CD1c-positive myeloid dendritic cell (primary cell): ENCODE data around the gene ASB13.
"Not testable (repeated sequence)": the region's sequence is repeated elsewhere in the genome, so short reads cannot be mapped to it uniquely, and the experiment has no call there.

Experiments
- DNase-seq: peaks from one replicate; pipeline ENCODE4 v3.0.0-alpha.2; 2016; ENCODE audit errors: extremely low spot score

ASB13 gene

DNA sequence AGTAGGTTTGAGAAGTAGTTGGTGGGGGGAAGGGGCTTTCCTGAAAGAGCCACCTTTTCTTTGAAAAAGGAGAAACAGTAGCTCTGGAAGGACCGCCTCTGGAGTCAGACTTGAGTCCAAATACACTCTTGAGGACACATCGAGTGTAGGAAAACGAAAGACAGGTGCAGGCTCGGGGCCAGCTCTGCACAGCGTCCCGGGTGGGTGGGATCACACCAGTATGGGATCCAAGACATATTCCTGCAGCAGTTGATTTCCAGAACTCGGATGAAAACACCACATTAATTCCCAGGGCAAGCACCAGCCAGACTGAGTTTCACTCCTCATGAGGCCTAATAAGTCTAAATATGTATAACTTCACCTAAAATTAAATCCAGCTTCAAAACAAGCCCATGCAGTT is 61.4 kb downstream of the ASB13 start:
- DNase-seq = no peak

DNA sequence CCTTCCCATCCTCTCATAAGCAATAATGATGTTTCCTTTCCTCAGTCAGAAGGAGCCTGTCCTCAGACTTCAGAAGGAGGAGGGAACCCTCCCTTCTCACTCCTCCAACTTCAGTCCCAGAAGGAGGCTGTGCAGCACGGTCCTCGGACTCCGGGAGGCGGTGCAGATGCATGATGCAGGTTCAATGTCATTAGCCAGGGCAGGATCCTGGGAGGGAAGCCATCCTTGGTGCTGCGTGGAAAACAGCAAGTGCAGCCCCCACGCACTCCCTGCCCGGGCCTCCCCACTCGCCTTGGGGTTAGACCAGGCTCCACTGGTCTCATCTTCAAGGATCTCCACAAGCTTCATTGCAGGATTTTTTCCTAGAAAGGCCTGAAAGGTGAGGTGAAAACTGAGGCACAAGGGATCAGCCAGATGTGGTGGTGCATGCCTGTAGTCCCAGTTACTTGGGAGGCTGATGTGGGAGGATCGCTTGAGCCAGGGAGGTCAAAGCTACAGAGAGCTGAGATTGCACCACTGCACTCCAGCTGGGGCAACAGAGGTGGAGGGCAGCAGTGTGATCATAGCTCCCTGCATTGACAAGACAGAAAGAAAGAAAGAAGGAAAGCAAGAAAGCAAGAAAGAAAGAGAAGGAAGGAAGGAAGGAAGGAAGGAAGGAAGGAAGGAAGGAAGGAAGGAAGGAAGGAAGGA is 62.0 kb downstream of the ASB13 start:
- no peak for DNase-seq

DNA sequence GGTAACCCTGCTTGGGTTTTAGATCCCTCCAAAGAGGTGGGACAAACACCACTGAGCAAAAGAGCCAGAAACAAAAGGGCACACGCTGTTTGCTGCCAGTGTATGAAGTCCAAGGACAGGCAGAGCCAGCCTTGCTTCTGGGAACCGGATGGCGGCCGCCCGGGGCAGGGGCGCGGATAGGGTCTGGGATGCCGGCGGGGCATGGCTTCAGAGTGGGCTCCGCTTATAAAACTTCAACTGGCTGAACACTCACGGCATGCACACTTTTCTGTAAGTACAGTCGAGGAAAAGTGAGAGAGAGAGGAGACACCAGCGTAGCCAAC is 62.6 kb downstream of the ASB13 start:
- DNase-seq = no peak

DNA sequence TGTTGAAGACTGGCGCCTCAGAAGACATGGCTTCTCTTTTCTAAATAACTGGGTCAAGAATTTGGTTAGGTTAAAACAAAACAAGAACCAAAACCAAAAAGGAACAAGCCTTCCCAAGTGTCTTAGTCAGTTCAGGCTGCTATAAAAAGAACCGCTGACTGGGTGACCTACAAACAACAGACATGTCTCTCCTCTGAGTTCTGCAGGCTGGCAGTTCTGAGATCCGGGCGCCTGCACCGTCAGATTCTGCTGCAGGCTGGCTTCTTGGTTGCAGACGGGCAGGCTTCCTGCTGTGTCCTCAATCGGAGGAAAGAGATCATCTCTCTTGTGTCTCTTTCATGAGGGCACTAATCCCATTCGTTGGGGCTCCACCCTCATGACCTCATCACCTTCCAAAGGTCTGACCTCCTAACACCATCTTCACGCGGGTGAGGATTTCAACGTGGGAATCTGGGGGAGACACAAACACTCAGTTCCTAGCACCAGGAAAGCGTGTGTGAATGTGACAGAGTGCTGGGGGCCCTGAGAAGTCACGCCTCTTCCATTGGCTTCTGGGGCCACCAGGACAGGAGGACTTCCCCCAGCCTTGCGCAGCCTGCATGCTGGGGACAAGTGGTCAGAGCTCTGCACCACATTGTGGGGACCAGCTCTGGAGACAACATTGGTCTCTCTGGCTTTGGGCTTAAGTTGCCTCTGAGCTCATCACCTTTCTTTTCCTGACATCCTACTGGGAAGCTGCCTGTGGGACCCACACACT is 63.1 kb downstream of the ASB13 start:
- DNase-seq = peak; percentile 48

DNA sequence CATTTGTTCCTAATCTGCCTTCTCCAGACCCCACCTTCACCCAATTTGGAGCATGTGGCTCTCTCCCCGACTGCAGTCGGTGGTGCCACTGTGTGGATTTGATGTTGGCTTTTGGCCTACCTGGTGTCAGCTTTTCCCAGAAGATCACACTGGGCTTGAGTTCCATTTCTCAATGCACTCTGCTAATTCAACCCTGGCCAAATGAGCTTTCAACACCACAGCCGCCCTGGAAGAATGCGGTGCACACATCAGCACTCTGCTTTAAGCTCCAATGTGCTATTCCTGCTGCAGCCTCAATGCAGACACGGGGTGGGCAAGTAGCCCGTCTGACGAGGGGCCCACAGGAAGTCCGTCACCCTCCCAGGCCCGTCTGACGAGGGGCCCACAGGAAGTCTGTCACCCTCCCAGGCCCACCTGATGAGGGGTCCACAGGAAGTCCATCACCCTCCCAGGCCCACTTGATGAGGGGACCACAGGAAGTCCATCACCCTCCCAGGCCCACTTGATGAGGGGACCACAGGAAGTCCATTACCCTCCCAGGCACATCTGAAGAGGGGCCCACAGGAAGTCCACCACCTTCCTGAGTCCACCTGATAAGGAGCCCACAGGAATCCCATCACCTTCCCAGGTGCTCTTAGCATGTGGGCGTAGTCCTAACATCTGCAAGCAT is 64.4 kb downstream of the ASB13 start:
- DNase-seq = no peak

DNA sequence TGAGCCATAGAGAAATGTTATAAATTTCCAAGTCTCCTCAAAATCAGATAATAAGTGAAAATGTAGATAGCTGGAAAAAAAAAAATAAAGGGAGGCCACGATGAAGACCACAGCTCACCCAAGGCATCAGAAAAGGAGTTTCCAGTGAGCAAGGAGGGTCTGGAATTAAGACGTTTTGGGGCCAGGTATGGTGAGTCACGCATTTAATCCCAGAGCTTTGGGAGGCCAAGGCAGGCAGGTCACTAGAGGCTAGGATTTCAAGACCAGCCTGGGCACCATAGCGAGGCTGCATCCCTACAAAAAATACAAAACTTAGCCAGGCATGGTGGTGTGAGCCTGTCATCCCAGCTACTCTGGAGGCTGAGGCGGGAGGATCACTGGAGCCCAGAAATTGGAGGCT is 65.5 kb downstream of the ASB13 start:
- no peak for DNase-seq

DNA sequence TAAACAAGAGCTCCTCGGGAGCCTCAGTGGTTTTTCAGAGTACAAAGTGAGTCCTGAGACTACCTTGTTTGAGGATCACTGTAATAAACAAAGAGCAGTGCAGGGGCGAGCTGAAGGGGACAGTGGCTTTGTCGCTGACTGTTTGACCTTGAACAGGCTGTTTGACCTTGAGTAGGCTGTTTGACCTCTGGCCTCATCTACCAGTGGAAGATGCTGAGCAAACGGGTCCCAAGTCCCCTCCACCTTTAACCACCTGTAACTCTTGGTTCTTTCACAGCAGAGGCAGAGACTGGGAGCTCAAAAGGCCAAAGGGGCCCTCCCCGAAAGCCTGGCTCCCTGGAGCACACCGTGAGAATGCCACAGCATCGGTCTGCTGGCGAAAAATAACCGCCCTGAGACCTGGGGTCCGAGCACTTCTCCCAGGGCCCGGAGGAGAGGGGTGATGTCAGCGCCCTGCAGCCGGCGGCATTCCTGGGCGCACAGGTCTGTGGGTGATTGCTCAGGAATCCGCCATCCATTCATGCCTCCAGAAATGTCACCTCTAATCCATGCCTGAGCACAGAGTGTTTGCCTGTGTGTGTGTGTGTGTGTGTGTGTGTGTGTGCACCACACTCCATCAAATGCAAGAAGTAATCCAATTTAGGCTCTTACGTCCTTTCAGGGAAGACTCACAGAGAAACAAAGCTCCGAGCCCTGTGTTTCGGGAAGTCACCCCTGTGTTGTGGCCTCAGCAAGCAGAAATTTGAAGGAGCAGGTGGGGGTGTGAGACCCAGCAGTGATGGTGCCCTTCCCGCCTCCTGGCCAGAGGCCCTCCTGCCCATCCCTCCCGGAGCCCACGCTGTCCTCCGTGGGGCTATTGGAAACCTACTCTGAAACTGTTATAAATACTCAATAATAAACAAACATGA is 66.5 kb downstream of the ASB13 start:
- DNase-seq = no peak

DNA sequence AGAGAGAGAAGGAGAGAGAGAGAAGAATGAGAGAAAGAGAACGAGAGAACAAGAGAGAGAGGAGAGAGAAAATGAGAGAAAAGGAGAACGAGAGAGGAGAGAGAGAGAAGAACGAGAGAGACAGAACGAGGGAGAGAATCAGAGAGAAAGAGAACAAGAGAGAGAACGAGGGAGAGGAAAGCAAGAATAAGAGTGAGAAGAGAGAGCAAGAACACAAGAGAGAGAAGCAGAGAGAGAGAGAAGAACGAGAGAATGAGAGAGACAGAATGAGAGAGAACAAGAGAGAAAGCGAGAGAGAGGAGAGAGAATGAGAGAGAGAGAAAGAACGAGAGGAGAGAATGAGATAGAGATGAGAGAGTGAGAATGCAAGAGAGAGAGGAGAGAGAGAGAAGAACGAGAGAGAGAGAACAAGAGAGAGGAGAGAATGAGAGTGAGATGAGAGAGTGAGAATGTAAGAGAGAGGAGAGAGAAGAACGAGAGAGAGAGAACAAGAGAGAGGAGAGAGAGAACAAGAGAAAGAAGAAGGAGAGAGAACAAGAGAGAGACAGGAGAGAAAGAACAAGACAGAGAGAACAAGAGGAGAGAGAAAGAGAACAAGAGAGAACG is 68.2 kb downstream of the ASB13 start:
- DNase-seq = no peak

DNA sequence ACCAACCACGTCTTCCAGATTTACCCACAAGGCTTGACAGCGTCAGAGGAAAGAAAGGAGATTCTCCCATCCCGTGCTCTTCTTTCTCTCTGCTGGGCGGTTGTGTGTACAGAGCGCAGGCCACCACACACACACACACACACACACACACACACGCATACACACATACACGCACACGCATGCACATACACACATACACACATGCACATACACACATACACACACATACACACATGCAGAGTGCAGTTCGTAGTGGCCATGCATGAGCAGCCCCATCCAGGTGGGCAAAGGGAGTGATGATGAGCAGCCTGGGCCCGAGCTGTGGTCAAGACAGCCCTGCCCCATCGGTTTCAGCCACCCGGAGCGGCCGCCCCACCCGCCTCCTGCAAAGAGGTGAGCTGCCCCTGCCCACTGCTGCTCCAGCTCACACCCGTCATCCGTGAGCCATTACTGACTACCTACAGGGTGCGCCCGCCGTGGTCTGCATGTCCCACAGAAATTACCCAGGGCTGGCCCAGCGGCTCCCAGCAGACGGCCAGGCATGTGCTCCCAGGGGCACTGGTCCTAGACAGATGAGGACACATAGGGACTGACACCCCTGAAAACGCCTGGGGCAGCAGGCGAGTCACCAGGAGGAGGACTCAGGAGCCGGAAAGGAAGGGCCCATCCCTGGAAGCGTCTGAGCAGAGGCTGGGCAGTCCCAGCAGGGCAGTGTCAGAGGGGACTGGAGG is 69.6 kb downstream of the ASB13 start:
- DNase-seq = no peak

DNA sequence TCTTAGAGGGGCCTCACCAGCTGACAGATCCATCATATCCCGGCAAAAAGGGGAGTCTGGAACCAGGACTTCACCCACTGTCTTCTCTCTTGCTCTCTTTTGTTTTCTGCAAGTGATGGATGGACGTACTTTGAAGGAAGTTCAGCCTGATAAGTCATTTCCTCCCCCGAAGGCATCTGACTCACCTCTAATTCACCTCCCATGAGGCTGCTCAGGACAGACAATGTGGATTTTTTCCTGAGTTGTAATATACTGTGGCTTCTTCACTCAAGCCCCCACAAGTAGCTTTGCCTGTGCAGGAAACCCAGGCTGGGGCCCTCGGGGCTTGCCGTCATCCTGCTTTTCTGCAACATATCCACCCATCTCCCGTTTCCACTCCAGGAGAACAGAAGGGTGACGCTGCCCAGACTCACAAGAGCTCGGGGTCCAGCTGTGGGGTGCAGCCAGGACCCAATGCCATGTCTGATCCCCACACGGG is 70.4 kb downstream of the ASB13 start:
- peak; percentile 5 for DNase-seq

DNA sequence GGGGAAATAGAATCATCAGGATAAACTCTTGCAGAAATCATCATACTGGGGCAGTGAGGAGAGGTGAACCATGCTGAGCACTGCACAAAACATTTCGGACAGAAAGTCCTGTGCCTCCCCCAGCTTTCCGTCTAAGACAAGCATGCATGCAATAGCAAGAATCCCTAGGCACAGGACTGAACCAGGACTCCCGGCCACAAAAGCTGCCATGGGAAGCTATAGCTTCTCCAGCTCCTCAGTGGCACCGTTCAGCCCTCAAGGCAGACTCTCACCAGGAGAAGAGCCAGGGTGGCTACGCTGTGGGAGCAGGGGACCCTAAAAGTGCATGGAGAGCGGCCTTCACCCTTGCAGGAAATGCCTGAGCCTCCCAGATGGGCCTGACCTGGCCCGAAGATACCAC is 70.8 kb downstream of the ASB13 start:
- no peak for DNase-seq

DNA sequence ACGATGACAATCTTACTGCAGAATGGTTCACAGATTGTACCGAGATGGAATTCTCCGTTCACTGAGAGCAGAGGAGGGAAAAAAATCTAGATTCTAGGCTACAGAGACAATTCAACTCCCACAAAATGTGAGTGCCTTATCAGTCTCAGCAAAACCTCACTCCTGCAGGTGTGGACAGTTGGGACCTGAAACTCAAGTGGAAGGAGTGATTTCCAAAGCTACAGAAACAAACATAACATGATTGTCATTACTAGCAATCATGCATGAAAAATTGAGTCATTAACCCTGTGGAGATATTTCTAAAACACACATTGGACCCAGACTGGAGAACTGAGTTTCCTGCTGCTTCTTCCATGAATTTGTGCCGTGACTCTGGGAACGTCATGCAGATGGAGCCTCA is 71.3 kb downstream of the ASB13 start:
- no peak for DNase-seq

DNA sequence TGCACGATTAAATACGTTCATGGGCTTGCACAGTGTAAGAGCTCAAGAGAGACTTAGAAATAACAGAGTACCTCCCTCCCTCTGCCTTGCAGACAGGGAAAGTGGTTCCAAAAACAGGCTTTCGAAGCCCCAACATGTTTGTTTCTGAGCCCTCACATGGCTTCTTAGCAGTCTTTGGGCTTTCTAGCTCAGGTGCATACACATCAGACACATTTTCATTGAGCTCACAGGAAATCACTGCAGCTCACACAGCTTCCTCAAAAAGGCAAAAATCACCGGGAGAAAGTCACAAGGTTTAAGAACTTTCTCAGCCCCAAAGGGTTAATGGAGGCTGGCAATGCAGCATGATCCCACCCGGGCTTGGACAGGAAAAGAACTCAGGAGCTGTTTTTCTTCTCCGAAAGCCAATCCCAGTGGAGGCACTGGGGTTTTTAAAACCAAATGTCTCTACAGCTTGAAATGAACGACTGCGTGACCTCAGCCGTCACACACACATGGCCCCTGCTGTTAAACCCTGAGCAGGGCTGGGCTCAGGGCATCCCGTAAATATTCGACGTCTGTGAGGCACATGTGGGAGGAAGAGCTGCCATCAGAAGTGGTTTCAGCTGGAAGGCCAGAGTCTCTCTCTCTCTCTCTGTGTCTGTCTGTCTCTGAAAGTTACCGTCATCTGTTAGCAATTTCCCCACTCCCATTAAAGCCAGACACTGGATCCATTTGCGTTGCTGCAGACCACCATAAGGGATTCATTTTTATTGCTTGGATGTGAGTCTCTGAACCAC is 71.9 kb downstream of the ASB13 start:
- DNase-seq = no peak

DNA sequence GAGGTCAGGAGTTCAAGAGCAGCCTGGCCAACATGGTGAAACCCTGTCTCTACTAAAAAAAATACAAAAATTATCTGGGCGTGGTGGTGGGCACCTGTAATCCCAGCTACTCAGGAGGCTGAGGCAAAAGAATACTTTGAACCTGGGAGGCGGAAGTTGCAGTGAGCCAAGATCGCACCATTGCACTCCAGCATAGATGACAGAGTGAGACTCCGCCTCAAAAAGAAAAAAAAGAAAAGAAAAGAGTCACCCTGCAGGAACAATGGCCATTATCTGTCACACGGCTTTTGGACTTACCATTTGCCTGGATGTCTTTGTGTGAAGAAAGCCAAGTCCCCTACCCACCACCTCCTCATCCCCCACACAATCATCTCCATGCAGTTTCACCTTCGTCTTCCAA is 73.0 kb downstream of the ASB13 start:
- DNase-seq = not testable (repeated sequence)

DNA sequence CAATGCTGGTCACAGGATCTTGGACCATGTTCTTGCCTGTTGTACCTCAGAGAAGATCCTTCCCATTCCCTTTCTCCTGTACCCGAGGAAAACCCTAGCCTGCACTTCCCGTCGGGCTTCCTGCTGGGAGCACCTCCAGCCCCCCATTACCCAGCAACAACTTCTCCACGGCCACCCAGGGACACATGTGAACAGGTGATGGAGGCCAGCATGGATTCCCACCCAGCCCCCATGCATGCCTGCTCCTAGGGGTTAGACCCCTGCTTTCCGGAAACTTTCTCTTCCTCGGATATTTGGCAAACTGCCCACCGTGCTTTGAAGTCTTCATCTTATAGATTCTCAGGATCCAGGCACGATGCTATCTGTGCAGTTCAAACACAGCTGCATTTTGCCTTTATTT is 74.3 kb downstream of the ASB13 start:
- DNase-seq = no peak

DNA sequence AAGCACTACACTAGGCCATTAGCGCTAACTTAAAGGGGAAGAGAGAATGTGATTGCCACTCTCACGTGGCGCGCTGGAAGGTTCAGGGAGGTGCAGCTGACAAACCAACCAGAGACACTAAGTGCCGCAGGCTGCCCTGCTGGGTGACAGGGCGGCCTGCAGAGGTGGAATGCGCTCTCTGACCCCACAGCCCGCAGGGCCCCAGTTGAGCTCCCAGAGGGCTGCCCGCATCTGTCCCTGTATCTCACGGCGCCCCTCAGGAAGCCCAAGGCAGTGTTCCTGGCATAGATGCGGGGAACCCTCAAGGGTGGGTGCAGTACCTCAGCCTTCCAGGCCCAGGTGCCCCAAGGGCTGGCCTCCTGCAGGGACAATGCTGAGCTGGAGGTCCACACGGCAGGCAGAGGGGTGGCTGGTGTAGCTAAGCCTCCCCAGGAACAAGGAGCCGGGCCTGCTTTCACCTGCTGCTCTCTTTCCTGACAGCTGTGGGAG is 75.0 kb downstream of the ASB13 start:
- no peak for DNase-seq

DNA sequence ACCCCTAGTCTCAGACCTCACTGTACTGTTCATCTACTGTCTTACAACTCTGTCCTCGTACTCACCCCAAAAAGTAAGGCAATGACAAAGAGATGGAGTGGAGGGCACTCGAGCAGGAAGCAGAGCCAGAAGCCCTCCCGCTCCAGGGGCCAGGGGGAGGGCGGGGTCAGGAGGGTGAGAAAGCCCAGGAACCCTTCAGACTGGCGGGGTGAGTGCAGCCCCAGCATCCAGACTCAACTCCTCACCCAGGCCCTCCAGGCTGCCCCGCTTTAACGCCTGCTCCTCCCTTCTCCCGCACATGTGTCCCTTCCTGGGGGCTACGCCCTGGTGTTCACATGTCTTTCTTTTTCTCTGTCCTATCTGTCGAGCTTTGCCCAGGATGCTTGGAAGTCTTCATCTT is 75.6 kb downstream of the ASB13 start:
- DNase-seq = no peak

DNA sequence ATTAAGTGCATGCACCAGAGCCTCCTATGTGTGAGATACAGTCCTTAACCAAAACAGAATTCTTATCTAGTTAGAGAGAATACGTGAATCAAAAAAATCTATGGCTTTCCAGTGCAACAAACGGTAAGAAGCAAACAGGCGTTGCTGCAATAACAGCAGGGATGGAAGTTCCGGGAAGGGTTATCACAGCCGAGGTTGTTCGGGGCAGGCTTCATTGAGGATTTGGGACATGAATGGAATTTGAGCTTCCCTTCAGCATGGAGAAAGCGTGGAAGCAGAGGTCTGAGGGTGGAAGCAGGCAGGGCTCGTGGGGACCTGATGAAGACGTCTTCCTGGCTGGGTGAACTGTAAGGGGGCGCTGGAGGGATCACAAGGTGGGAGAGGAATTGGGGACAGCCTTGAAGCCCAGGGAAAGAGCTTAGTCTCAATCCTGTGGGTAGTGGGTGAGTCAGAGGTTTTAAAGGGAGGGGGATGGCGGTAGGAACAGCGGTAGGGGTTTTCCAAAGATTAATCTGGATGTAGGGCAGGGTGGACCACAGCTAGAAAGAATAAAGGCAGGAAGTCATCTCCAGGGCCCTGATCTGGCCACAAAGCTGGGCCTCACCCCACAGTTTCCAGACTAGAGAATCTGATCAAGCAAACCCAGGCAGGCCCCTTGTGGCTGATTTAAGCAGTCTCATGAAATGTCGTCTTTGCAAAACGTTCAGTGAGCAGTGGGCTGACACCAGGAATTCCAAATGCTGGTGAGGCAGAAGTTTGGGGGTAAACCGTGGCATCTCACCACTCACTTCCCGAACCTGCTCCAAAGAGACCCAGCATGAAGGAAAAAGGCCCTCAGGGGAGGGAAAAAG is 76.5 kb downstream of the ASB13 start:
- DNase-seq = no peak
